ENCODE measurements around the gene ABAT. TPM values are rescaled to one million over a fixed set of nuclear protein-coding genes. Genes with fewer than 3 reads are reported as not detected.

Gene ABAT
- total RNA-seq, 2 experiments from 2014 or later: 4.0 to 7.8 TPM

DNA sequence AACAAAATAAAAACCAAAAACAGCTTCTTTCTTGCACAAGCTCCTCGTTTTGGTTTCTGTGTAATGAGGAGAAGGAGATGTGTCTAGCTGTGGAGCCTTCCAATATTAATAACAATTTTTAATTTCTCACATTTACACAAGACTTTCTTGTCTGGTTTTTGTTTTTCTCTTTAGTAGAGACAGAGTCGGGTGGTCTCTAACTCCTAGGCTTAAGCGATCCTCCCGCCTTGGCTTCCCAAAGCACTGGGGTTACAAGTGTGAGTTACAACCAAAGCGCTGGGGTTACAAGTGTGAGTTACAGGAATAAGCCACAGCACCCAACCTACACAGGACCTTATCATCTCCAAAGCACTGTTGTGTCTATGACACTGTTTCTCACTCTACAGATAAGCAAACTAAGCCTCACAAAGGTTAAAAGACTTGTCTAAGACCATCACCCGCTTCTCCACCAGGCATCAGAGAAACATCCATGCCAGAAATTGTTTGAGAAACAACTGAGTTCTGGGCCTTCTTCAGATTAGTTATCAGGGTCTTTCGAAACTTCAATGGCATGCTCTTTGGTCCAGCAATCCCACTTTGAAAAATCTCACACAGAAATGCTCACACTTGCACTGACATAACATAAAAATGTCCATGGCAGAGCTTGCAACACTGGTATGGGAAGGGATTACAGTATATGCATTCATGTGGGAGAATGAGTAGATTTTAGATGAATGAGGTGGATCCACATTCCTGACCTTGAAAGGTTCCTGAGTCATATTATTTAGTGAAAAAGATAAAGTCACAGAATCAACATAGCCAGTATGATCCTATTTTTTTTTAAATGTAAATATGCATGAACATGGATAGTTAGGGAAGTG, 3.9 kb downstream of the ABAT start:
- no peak overlapping the region for H3K27ac Mint-ChIP-seq
- H3K9me3 Mint-ChIP-seq (ENCODE audit: low read depth): peaks cover 6% of the 10 kb centered on the region
- H3K27me3 Mint-ChIP-seq: no peaks in the 10 kb centered on the region
- H3K4me1 Mint-ChIP-seq: peaks cover 18% of the 10 kb centered on the region
- CTCF ChIA-PET: interaction anchor here (1.5 kb wide), 1 partner anchor 111 kb away, joined by 3 read pairs; no protein-coding TSS in a partner anchor
- DNase-seq: no peak
- H3K4me3 Mint-ChIP-seq: no peak overlapping the region
- no peak for ATAC-seq
- H3K36me3 Mint-ChIP-seq: peaks cover 5% of the 10 kb centered on the region

DNA sequence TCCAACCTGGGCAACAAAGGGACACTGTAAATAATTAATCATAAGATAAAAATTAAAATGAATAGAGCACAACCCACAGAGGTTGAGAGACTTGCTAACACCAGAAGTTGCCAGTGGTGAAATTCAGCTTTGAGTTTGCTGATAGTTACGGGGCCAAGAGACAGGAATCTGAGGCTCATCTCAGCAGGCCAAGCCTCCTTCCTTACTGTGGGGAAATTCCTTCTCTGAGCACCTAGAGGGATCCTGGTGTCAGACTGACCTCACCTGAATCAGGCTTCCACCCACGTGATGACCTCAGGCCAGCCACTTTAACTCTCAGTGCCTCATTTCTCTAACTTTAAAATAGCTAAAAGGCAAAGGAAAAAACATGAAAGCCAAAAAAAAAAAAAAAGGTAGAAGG, 4.7 kb downstream of the ABAT start:
- no peak for ATAC-seq
- H3K36me3 Mint-ChIP-seq: peaks cover 5% of the 10 kb centered on the region

DNA sequence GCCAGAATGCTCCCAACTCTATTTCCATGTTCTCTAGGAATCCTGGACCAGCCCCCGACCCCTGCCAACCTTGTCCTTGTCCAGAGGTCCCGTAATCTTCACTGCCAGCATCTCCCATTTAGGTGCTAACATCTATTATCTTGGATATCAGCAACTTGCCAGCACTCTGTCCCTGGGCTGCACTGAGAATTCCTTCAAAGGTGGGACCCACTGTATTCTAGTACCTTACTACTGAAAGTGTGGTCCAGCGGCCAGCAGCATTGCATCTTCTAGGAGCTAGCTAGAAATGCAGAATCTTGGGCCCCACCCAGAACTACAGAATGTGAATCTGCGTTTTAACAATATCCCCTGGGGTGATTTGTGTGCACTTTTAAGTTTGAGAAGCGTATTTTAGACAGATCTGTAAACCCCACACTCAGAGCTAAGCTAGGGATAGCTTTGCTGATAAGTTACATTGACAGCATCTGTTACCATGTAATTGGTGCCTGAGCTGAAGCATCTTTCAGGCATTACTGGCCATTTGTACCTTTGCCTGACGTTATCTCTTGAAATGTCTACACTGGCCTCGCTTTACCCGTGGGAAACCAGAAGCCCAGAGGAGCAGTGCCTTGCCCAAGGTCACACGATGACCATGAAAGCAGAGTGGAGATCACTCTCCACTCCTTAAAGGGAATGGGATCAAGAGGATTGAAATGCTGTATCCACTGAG, 8.3 kb downstream of the ABAT start:
- Mint-ChIP-seq H3K27me3 (no peaks in the 10 kb centered on the region), H3K9me3 (ENCODE audit: low read depth) (peaks cover 6% of the 10 kb centered on the region), H3K4me1 (peaks cover 6% of the 10 kb centered on the region), H3K27ac (no peak overlapping the region), H3K36me3 (peaks cover 7% of the 10 kb centered on the region), H3K4me3 (no peak overlapping the region)
- DNase-seq (no peak), ATAC-seq (no peak)
- CTCF ChIA-PET: no interaction called here

More for the DNA sequence above, 4.7 kb downstream of the ABAT start:
- CTCF ChIA-PET: interaction anchor here (0.6 to 1.5 kb wide), 2 partner anchors 112 to 460 kb away, joined by 3 read pairs; no protein-coding TSS in a partner anchor
- Mint-ChIP-seq H3K4me3 (no peak overlapping the region), H3K27ac (no peak overlapping the region), H3K4me1 (peaks cover 14% of the 10 kb centered on the region), H3K9me3 (ENCODE audit: low read depth) (peaks cover 6% of the 10 kb centered on the region), H3K27me3 (no peaks in the 10 kb centered on the region)
- DNase-seq: no peak

DNA sequence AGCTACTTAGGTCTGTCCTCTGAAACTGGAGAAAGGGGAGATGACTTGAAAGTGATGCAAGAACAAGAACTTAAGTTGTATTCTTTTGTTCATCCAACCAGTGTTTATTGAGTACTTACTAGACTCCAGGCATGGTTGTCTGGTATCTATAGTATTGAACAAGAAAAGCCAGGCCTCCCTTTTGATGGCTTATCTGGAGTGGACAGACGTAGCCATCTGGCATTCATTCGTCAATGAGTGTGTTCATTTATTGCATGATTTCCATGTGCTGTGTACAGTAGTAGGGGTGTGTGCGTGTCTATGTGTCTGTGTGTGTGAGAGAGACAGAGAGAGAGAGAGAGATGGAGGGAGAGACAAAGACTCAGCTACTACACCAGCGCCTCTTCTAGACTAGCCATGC, 9.2 kb downstream of the ABAT start:
- Mint-ChIP-seq H3K27ac (no peak overlapping the region), H3K4me1 (peaks cover 6% of the 10 kb centered on the region), H3K27me3 (no peaks in the 10 kb centered on the region), H3K36me3 (peaks cover 6% of the 10 kb centered on the region), H3K9me3 (ENCODE audit: low read depth) (peaks cover 6% of the 10 kb centered on the region), H3K4me3 (no peak overlapping the region)
- no peak for ATAC-seq
- CTCF ChIA-PET: interaction anchor here (0.7 kb wide), 1 partner anchor 44 kb away, joined by 3 read pairs; no protein-coding TSS in a partner anchor
- DNase-seq: no peak

GRCh38 chr16:8685617-8686016, 11.2 kb downstream of the ABAT start:
- DNase-seq (no peak), ATAC-seq (no peak)
- peaks cover 10% of the 10 kb centered on the region for H3K9me3 Mint-ChIP-seq (ENCODE audit: low read depth)
- no peak overlapping the region for H3K4me3 Mint-ChIP-seq
- peaks cover 12% of the 10 kb centered on the region for H3K36me3 Mint-ChIP-seq
- no peak overlapping the region for H3K27ac Mint-ChIP-seq
- no peaks in the 10 kb centered on the region for H3K27me3 Mint-ChIP-seq
- CTCF ChIA-PET: no interaction called here
- peaks cover 1% of the 10 kb centered on the region for H3K4me1 Mint-ChIP-seq

- H3K4me3 Mint-ChIP-seq: no peak overlapping the region
- DNase-seq: no peak
- H3K4me1 Mint-ChIP-seq: no peaks in the 10 kb centered on the region
- no peak overlapping the region for H3K27ac Mint-ChIP-seq
- peaks cover 12% of the 10 kb centered on the region for H3K9me3 Mint-ChIP-seq (ENCODE audit: low read depth)
- CTCF ChIA-PET: no interaction called here
- ATAC-seq: no peak
- peaks cover 13% of the 10 kb centered on the region for H3K36me3 Mint-ChIP-seq
- H3K27me3 Mint-ChIP-seq: no peaks in the 10 kb centered on the region
Observed at GRCh38 chr16:8686031-8686621, 11.7 kb downstream of the ABAT start.

DNA sequence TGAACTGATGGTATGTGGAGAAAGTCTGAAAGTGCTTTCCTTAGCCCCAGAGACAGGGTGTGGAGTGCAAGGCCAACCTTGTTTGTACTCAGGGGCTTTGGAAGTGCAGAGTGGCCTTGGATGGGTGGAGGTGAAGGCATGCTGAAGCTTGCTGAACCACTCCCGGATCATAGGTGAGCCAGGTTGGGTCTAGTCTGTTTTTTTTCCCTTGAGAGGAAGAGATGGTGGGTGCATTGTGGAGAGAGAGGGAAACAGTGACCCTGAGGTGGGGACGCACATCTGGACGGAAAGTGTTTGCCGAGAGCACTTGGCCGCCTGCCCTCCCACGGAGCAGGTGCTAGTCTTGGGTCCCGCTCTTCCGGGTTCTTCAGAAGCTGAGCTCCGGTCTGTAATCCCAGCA, 12.5 kb downstream of the ABAT start:
- CTCF ChIA-PET: no interaction called here
- Mint-ChIP-seq H3K36me3 (peaks cover 13% of the 10 kb centered on the region), H3K4me3 (no peak overlapping the region), H3K4me1 (no peaks in the 10 kb centered on the region), H3K27me3 (no peaks in the 10 kb centered on the region), H3K27ac (no peak overlapping the region), H3K9me3 (ENCODE audit: low read depth) (peaks cover 12% of the 10 kb centered on the region)
- no peak for ATAC-seq
- no peak for DNase-seq

GRCh38 chr16:8689686-8690085, 15.3 kb downstream of the ABAT start:
- DNase-seq (no peak), ATAC-seq (no peak)
- Mint-ChIP-seq H3K36me3 (peaks cover 13% of the 10 kb centered on the region), H3K4me3 (no peak overlapping the region), H3K4me1 (no peaks in the 10 kb centered on the region), H3K27me3 (no peaks in the 10 kb centered on the region), H3K27ac (no peak overlapping the region), H3K9me3 (ENCODE audit: low read depth) (peaks cover 12% of the 10 kb centered on the region)
- CTCF ChIA-PET: no interaction called here

GRCh38 chr16:8691728-8692127, 17.3 kb downstream of the ABAT start:
- H3K4me1 Mint-ChIP-seq: no peaks in the 10 kb centered on the region
- CTCF ChIA-PET: no interaction called here
- H3K9me3 Mint-ChIP-seq (ENCODE audit: low read depth): peaks cover 12% of the 10 kb centered on the region
- DNase-seq (no peak), ATAC-seq (no peak)
- H3K4me3 Mint-ChIP-seq: no peak overlapping the region
- no peak overlapping the region for H3K27ac Mint-ChIP-seq
- H3K27me3 Mint-ChIP-seq: no peaks in the 10 kb centered on the region
- peaks cover 13% of the 10 kb centered on the region for H3K36me3 Mint-ChIP-seq

- Mint-ChIP-seq H3K36me3 (peaks cover 4% of the 10 kb centered on the region), H3K9me3 (ENCODE audit: low read depth) (peaks cover 5% of the 10 kb centered on the region), H3K4me3 (no peak overlapping the region), H3K27ac (no peak overlapping the region), H3K27me3 (no peaks in the 10 kb centered on the region), H3K4me1 (no peaks in the 10 kb centered on the region)
- DNase-seq (no peak), ATAC-seq (no peak)
- CTCF ChIA-PET: no interaction called here
Observed at GRCh38 chr16:8694795-8695728, 20.6 kb downstream of the ABAT start.

- H3K27me3 Mint-ChIP-seq: no peaks in the 10 kb centered on the region
- H3K9me3 Mint-ChIP-seq (ENCODE audit: low read depth): no peaks in the 10 kb centered on the region
- CTCF ChIA-PET: no interaction called here
- H3K4me1 Mint-ChIP-seq: no peaks in the 10 kb centered on the region
- DNase-seq (no peak), ATAC-seq (no peak)
- no peak overlapping the region for H3K27ac Mint-ChIP-seq
- no peaks in the 10 kb centered on the region for H3K36me3 Mint-ChIP-seq
- H3K4me3 Mint-ChIP-seq: no peak overlapping the region
Observed at GRCh38 chr16:8696880-8697279, 22.5 kb downstream of the ABAT start.

GRCh38 chr16:8697965-8698364, 23.5 kb downstream of the ABAT start:
- peaks cover 1% of the 10 kb centered on the region for H3K36me3 Mint-ChIP-seq
- no peak for ATAC-seq
- CTCF ChIA-PET: no interaction called here

GRCh38 chr16:8703693-8704092, 29.3 kb downstream of the ABAT start:
- Mint-ChIP-seq H3K9me3 (ENCODE audit: low read depth) (no peaks in the 10 kb centered on the region), H3K4me3 (no peak overlapping the region), H3K4me1 (no peaks in the 10 kb centered on the region), H3K27me3 (no peaks in the 10 kb centered on the region), H3K36me3 (peaks cover 1% of the 10 kb centered on the region), H3K27ac (no peak overlapping the region)
- DNase-seq (no peak), ATAC-seq (no peak)
- CTCF ChIA-PET: no interaction called here

More at GRCh38 chr16:8697965-8698364, 23.5 kb downstream of the ABAT start:
- Mint-ChIP-seq H3K27ac (no peak overlapping the region), H3K4me1 (no peaks in the 10 kb centered on the region), H3K9me3 (ENCODE audit: low read depth) (no peaks in the 10 kb centered on the region), H3K27me3 (no peaks in the 10 kb centered on the region), H3K4me3 (no peak overlapping the region)
- DNase-seq: no peak
